ENCODE data around the gene BIRC2.

- TF ChIP-seq CTCF (conservative IDR thresholded peaks at IDR 0.05; ENCODE audit: low read depth, low read length): no peak
- no peak for TF ChIP-seq EZH2 (IDR thresholded peaks at IDR 0.05; ENCODE audit: borderline replicate concordance, low read depth, low read length, poor library complexity, severe bottlenecking)
These were observed 66.5 kb downstream of the BIRC2 start for GRCh38 chr11:102413497-102413896.
